Adrenal gland (tissue), 12 donors: ENCODE measurements around the gene TMEM130. TPM values are rescaled to one million over a fixed set of nuclear protein-coding genes. Genes with fewer than 3 reads are reported as not detected.

Source experiments
- DNase-seq, 7 donors: peaks; one replicate each; pipeline ENCODE4 v3.0.0-alpha.2; 2019 to 2020
- H3K27ac ChIP-seq, 5 donors: fragments of 200-600 bp; sonication (generic) in 4 of 5; 1 replicate in 3 of 5; 2 replicates in 2 of 5; pipeline versions ENCODE4 v1.5.1 to v1.8.0; 2016 to 2020; ENCODE audit warnings: mild to moderate bottlenecking in 1 of 5
- H3K27me3 ChIP-seq: fragments of 200-600 bp; 2 replicates; pipeline ENCODE4 v1.8.0; 2021
- H3K36me3 ChIP-seq, 2 donors: fragments of 200-600 bp; replicated peaks in 1 of 2; 1 replicate in 1 of 2; 2 replicates in 1 of 2; pipeline versions ENCODE4 v1.5.1 to v1.8.0; 2018 to 2022
- H3K4me1 ChIP-seq, 2 donors: fragments of 200-600 bp; replicated peaks in 1 of 2; 1 replicate in 1 of 2; 2 replicates in 1 of 2; pipeline versions ENCODE4 v1.5.1 to v1.8.0; 2018 to 2021
- H3K4me3 ChIP-seq, 4 donors: fragments of 200-600 bp; sonication (generic) in 3 of 4; one replicate each; pipeline ENCODE4 v1.5.1; 2016 to 2018
- H3K9me3 ChIP-seq, 3 donors: fragments of 200-600 bp; sonication (generic) in 1 of 3; replicated peaks in 1 of 3; 1 replicate in 2 of 3; 2 replicates in 1 of 3; pipeline versions ENCODE4 v1.5.1 to v1.8.0; 2016 to 2021
- POLR2A ChIP-seq, 2 donors: fragments of 450-650 bp; IDR thresholded peaks; one replicate each; pipeline ENCODE4 v1.6.1; 2017; ENCODE audit warnings: antibody characterized with exemption in 2 of 2, mild to moderate bottlenecking in 2 of 2, moderate library complexity in 1 of 2
- WGBS, 4 donors: extraction: QIAGEN DNeasy Blood & Tissue Kit in 2 of 4; methylation state at CpG; one replicate each; pipeline versions ENCODE4 v1.1.5 to v1.1.7; 2013 to 2017; 5-methylcytosine and 5-hydroxymethylcytosine counted together
- intact Hi-C, 2 donors: fragments of 100-400 bp; cut with DNase I; formaldehyde crosslinking; loops; one replicate each; pipeline versions ENCODE4 v1.14.1 to v1.15.0; 2022 to 2023
- polyA plus RNA-seq, 3 donors: library from polyadenylated mRNA; stranded (reverse); fragments of 200-250 nt in 2 of 3; fragments of 350-450 nt in 1 of 3; fragmentation: Illumina TruSeq in 1 of 3; extraction: RNeasy Lipid Tissue Mini Kit (QIAGEN cat#74804) in 1 of 3; gene quantifications; one replicate each; pipeline ENCODE4 v1.2.3, GENCODE V29; 2013 to 2014
- total RNA-seq, 9 donors: library from RNA; depleted of rRNA in 4 of 9; stranded (reverse); fragments of >200 nt in 4 of 9; fragments of 120-200 nt in 1 of 9; fragmentation: NEBNext Ultra II Directional in 1 of 9; extraction: Animal tissue kit (Norgen Biotek cat#: 25700) in 1 of 9; gene quantifications; one replicate each; pipeline versions ENCODE4 v1.1.0 to v1.2.4, GENCODE V29; 2013 to 2023
- TF ChIP-seq, protein P1 (sequence below), 6 experiments: fragments of 450-650 bp in 4 of 6; fragments of 200-600 bp in 2 of 6; sonication (generic) in 1 of 6; IDR thresholded peaks; 1 replicate in 5 of 6; 2 replicates in 1 of 6; pipeline versions ENCODE4 v1.5.1 to v1.8.0; 2016 to 2021; ENCODE audit warnings: antibody characterized with exemption in 6 of 6, mild to moderate bottlenecking in 2 of 6, moderate library complexity in 1 of 6
- donor health status: healthy with polysubstance abuse.
- donor health status: Bipolar disorder and iron deficiency.
- donor health status: DM: yes; HTN: yes; CAD: no.
- donor health status: DM: no; HTN: no; CAD: no.
- donor health status: DM: no; HTN: no; CAD: no.
- donor health status: DM: yes; HTN: yes; CAD: no.

The TMEM130 gene
- total and polyA plus RNA-seq, 12 donors: 0.65 to 38.5 (median 12.2) TPM; not detected in 2

DNA sequence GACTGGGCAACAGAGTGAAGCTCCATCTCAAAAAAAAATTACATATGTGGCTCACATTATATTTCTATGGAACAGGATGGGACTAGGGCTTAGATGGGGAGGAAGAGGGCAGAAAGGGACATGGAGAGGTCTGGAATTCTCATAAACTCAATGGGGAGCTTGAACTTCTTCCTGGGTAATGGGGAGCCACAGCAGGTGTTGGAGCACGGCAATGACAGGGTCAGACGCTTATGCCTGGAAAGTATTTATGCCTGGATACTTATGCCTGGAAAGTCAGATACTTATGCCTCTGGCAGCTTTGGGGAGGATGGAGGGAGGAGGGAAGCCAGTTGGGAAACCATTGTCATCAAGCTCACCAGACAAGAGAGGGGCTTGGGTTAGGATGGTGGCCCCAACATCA is 36.8 kb downstream of the TMEM130 start:
- no peak for TF ChIP-seq POLR2A (IDR thresholded peaks at IDR 0.05)
- TF ChIP-seq, protein P1, sequence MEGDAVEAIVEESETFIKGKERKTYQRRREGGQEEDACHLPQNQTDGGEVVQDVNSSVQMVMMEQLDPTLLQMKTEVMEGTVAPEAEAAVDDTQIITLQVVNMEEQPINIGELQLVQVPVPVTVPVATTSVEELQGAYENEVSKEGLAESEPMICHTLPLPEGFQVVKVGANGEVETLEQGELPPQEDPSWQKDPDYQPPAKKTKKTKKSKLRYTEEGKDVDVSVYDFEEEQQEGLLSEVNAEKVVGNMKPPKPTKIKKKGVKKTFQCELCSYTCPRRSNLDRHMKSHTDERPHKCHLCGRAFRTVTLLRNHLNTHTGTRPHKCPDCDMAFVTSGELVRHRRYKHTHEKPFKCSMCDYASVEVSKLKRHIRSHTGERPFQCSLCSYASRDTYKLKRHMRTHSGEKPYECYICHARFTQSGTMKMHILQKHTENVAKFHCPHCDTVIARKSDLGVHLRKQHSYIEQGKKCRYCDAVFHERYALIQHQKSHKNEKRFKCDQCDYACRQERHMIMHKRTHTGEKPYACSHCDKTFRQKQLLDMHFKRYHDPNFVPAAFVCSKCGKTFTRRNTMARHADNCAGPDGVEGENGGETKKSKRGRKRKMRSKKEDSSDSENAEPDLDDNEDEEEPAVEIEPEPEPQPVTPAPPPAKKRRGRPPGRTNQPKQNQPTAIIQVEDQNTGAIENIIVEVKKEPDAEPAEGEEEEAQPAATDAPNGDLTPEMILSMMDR (IDR thresholded peaks at IDR 0.05): no peak
- no peak overlapping the region for H3K4me3 ChIP-seq
- no peaks in the 10 kb centered on the region for H3K4me1 ChIP-seq
- WGBS, 4 donors: 87 to 92% (median 90%) methylated on average over 2 of the region's 2 CpGs
- intact Hi-C loops: no loop called here
- no peaks in the 10 kb centered on the region for H3K36me3 ChIP-seq
- no peaks in the 10 kb centered on the region for H3K27me3 ChIP-seq
- no peak for DNase-seq
- no peak overlapping the region for H3K27ac ChIP-seq
- no peaks in the 10 kb centered on the region for H3K9me3 ChIP-seq

DNA sequence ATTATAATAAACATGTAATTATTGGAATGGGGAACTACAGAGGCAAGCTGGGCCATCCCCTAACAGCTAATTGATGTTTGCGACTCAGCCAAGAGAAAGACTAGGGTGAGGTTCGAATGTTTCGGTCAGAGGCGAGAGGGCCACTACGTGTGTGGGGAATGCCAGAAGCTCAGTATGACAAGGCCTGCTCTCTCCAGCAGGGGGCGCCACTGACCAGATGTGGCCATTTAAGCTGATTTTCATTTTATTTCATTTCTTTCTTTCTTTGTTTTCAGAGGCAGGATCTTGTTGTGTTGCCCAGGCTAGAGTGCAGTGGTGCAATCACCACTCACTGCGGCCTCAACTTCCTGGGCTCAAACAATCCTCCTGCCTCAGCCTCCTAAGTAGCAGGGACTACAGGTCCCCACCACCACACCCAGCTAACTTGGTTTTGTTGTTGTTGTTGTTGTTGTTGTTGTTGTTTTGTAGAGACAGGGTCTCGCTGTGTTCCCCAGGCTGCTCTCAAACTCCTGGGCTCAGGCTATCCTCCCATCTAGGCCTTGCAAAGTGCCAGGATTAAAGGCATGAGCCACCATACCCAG is 38.1 kb downstream of the TMEM130 start:
- Histone ChIP-seq H3K4me3 (no peak overlapping the region), H3K27me3 (no peaks in the 10 kb centered on the region), H3K9me3 (no peaks in the 10 kb centered on the region), H3K4me1 (no peaks in the 10 kb centered on the region), H3K36me3 (no peaks in the 10 kb centered on the region), H3K27ac (no peak overlapping the region)
- peak in 5 of 7 donors; percentile 40 to 72 (median 55) for DNase-seq
- intact Hi-C loops: no loop called here
- TF ChIP-seq POLR2A (IDR thresholded peaks at IDR 0.05): no peak
- TF ChIP-seq, protein P1 (IDR thresholded peaks at IDR 0.05): peak; percentile 43 to 64 (median 53)
- WGBS, 4 donors: 71 to 73% (median 71%) methylated on average over 8 of the region's 8 CpGs

DNA sequence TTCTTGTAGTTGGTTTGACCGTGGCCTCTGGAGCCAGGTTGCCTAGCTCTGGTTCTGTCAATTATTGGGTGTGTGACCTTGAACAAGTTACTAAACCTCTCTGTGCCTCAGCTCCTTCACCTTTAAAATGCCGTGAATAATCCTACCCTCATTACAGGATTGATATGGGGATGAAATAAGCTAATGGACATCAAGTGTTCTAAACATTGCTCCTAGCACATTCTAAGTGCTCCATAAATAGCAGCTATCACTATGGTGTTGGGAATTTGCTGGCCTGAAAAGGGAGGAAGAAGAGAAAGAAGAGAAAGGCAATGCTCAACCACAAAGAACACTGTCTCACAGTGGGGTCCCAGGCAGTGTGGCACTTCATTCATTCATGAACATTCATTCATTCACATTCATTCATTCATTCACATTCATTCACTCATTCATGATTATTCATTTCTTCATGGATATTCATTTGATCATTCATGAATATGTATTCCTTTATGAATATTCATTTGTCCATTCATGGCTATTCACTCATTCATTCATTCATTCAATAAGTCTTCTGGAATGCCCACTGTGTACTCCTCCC is 38.8 kb downstream of the TMEM130 start:
- Histone ChIP-seq H3K4me3 (no peak overlapping the region), H3K27me3 (no peaks in the 10 kb centered on the region), H3K4me1 (peaks cover 0 to 3% of the 10 kb centered on the region in 2 donors), H3K36me3 (no peaks in the 10 kb centered on the region), H3K9me3 (no peaks in the 10 kb centered on the region), H3K27ac (no peak overlapping the region)
- DNase-seq: no peak
- intact Hi-C loops: no loop called here
- TF ChIP-seq, protein P1 (IDR thresholded peaks at IDR 0.05): no peak
- TF ChIP-seq POLR2A (IDR thresholded peaks at IDR 0.05): no peak
- WGBS, 4 donors: 38 to 56% (median 50%) methylated on average over 2 of the region's 2 CpGs

DNA sequence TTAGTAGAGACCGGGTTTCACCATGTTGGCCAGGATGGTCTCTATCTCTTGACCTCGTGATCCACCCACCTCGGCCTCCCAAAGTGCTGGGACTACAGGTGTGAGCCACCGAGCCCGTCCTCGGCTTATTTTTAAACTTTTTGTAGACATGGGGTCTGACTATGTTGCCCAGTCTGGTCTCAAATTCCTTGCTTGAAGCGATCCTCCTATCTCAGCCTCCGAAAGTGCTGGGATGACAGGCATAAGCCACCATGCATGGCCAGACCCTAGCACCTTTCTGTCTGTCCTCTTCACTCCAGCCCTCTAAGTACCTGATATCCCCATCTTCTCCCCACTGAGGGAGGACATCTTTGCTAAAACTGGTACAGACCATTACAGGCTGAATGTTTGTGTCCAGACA is 41.4 kb downstream of the TMEM130 start:
- Histone ChIP-seq H3K4me1 (peaks cover 0 to 3% of the 10 kb centered on the region in 2 donors), H3K9me3 (no peaks in the 10 kb centered on the region), H3K27ac (no peak overlapping the region), H3K4me3 (no peak overlapping the region), H3K36me3 (no peaks in the 10 kb centered on the region), H3K27me3 (no peaks in the 10 kb centered on the region)
- TF ChIP-seq POLR2A (IDR thresholded peaks at IDR 0.05): no peak
- TF ChIP-seq, protein P1 (IDR thresholded peaks at IDR 0.05): no peak
- intact Hi-C loops: no loop called here
- WGBS, 4 donors: 91 to 97% (median 95%) methylated on average over 8 of the region's 8 CpGs
- no peak for DNase-seq
